Psoas muscle (tissue), 8 donors: Measurements from ENCODE around the gene ITGA11. TPM values are rescaled to one million over a fixed set of nuclear protein-coding genes. Genes with fewer than 3 reads are reported as not detected.

Experiments
- ATAC-seq, 4 donors: fragments of 200-7000 bp; cut with Tn5 transposase; one replicate each; pipeline ENCODE4 v1.9.1; 2020; ENCODE audit warnings: moderate library complexity in 3 of 4, mild to moderate bottlenecking in 2 of 4
- DNase-seq, 2 donors: peaks; one replicate each; pipeline ENCODE4 v3.0.0-alpha.2; 2020
- H3K27ac ChIP-seq: fragments of 200-600 bp; one replicate; pipeline ENCODE4 v1.8.0; 2022
- H3K27me3 ChIP-seq, 3 donors: fragments of 200-600 bp in 1 of 3; one replicate each; pipeline versions ENCODE4 v1.6.1 to v1.8.0; 2013 to 2022; ENCODE audit warnings: low read length in 2 of 3, mild to moderate bottlenecking in 2 of 3, moderate library complexity in 1 of 3; ENCODE audit not compliant: insufficient read depth in 3 of 3
- H3K36me3 ChIP-seq, 2 donors: fragments of 200-600 bp in 1 of 2; one replicate each; pipeline versions ENCODE4 v1.6.1 to v1.8.0; 2013 to 2022; ENCODE audit warnings: low read depth in 1 of 2, mild to moderate bottlenecking in 1 of 2, moderate library complexity in 1 of 2; ENCODE audit not compliant: insufficient read depth in 1 of 2
- H3K4me1 ChIP-seq: fragments of 200-600 bp; one replicate; pipeline ENCODE4 v1.8.0; 2022
- H3K4me3 ChIP-seq: fragments of 200-600 bp; one replicate; pipeline ENCODE4 v1.8.0; 2022; ENCODE audit warnings: mild to moderate bottlenecking
- H3K9me3 ChIP-seq: fragments of 200-600 bp; one replicate; pipeline ENCODE4 v1.8.0; 2022
- CTCF ChIP-seq: fragments of 200-600 bp; IDR thresholded peaks from one replicate; pipeline ENCODE4 v1.8.0; 2022; ENCODE audit warnings: antibody characterized with exemption
- WGBS, 3 donors: extraction: QIAGEN DNeasy Blood & Tissue Kit; methylation state at CpG; one replicate each; pipeline versions ENCODE4 v1.1.6 to v1.1.7; 2013; 5-methylcytosine and 5-hydroxymethylcytosine counted together
- intact Hi-C, 2 donors: fragments of 100-400 bp; cut with DNase I; formaldehyde crosslinking; loops; one replicate each; pipeline versions ENCODE4 v1.11.0 to v1.14.2; 2022
- polyA plus RNA-seq, 3 donors: library from polyadenylated mRNA; stranded (reverse); fragments of 200-250 nt; gene quantifications; one replicate each; pipeline ENCODE4 v1.2.3, GENCODE V29; 2013
- total RNA-seq, 4 donors: library from RNA; stranded (reverse); fragmentation: NEBNext Ultra II Directional in 2 of 4; extraction: Animal tissue kit (Norgen Biotek cat#: 25700) in 2 of 4; gene quantifications; one replicate each; pipeline versions ENCODE4 v1.2.1 to v1.2.4, GENCODE V29; 2021 to 2023
- donor health status: healthy with polysubstance abuse.
- donor health status: DM: no; HTN: no; CAD: no; lungs with moderate emphysema.
- donor health status: Bipolar disorder and iron deficiency.
- donor health status: healthy.
- donor health status: DM: yes; HTN: yes; CAD: no.
- donor health status: DM: no; HTN: no; CAD: no.
- donor health status: DM: no; HTN: no; CAD: no.
- donor health status: DM: yes; HTN: yes; CAD: no.

ITGA11 gene
- total and polyA plus RNA-seq, 7 donors = 0.10 to 7.9 (median 0.97) TPM

- Histone ChIP-seq H3K4me3 (no peak overlapping the region), H3K9me3 (no peaks in the 10 kb centered on the region), H3K27me3 (no peaks in the 10 kb centered on the region), H3K4me1 (no peaks in the 10 kb centered on the region), H3K27ac (no peak overlapping the region), H3K36me3 (no peaks in the 10 kb centered on the region)
- DNase-seq (no peak), ATAC-seq (no peak)
- intact Hi-C loops = loop anchor here in 1 of 2 donors (2.0 to 5.0 kb wide), 2 partner anchors 76 to 130 kb away; no protein-coding TSS in a partner anchor
- 89 to 93% (median 92%) methylated on average over 5 of the region's 5 CpGs for WGBS, 3 donors
- TF ChIP-seq CTCF = no peak
Measured at GRCh38 chr15:68382286-68383007, 49.5 kb downstream of the ITGA11 start.

GRCh38 chr15:68380456-68380855 is 51.5 kb downstream of the ITGA11 start:
- intact Hi-C loops = loop anchor here in 1 of 2 donors (5.0 kb wide), 1 partner anchor 128 kb away; no protein-coding TSS in a partner anchor
- 94 to 99% (median 95%) methylated on average over 5 of the region's 5 CpGs for WGBS, 3 donors
- no peak for DNase-seq
- H3K4me3 ChIP-seq = no peak overlapping the region
- no peak for TF ChIP-seq CTCF
- no peaks in the 10 kb centered on the region for H3K36me3 ChIP-seq
- no peak overlapping the region for H3K27ac ChIP-seq
- H3K4me1 ChIP-seq = no peaks in the 10 kb centered on the region
- no peaks in the 10 kb centered on the region for H3K9me3 ChIP-seq
- ATAC-seq = no peak
- H3K27me3 ChIP-seq = no peaks in the 10 kb centered on the region

GRCh38 chr15:68379759-68380290 is 52.1 kb downstream of the ITGA11 start:
- Histone ChIP-seq H3K27ac (no peak overlapping the region), H3K27me3 (no peaks in the 10 kb centered on the region), H3K36me3 (no peaks in the 10 kb centered on the region), H3K4me3 (no peak overlapping the region), H3K4me1 (no peaks in the 10 kb centered on the region), H3K9me3 (no peaks in the 10 kb centered on the region)
- TF ChIP-seq CTCF = no peak
- intact Hi-C loops = loop anchor here (5.0 kb wide), 2 partner anchors 73 to 128 kb away; no protein-coding TSS in a partner anchor
- DNase-seq (no peak), ATAC-seq (no peak)
- WGBS, 3 donors = 70 to 82% (median 79%) methylated on average over 3 of the region's 3 CpGs

- intact Hi-C loops = loop anchor here in 1 of 2 donors (5.0 kb wide), 1 partner anchor 72 kb away; no protein-coding TSS in a partner anchor
- no peak for ATAC-seq
Measured at GRCh38 chr15:68379058-68379758, 52.8 kb downstream of the ITGA11 start.

More at GRCh38 chr15:68379058-68379758, 52.8 kb downstream of the ITGA11 start:
- Histone ChIP-seq H3K36me3 (no peaks in the 10 kb centered on the region), H3K9me3 (no peaks in the 10 kb centered on the region), H3K27ac (no peak overlapping the region), H3K4me1 (no peaks in the 10 kb centered on the region), H3K4me3 (no peak overlapping the region), H3K27me3 (no peaks in the 10 kb centered on the region)
- DNase-seq = no peak
- no peak for TF ChIP-seq CTCF
- 90 to 93% (median 90%) methylated on average over 8 of the region's 8 CpGs for WGBS, 3 donors
